Muscle of back (tissue), 11 donors: ENCODE data around the gene TNFRSF4. TPM values are rescaled to one million over a fixed set of nuclear protein-coding genes. Genes with fewer than 3 reads are reported as not detected.
"Not testable (repeated sequence)": the region's sequence is repeated elsewhere in the genome, so short reads cannot be mapped to it uniquely, and the experiment has no call there.

Experiments
- DNase-seq, 3 donors: peaks; one replicate each; pipeline versions ENCODE4 v3.0.0 to v3.0.0-alpha.2; 2013
- polyA plus RNA-seq, 10 donors: library from polyadenylated mRNA; unstranded; fragments of 120-200 nt; gene quantifications; one replicate each; pipeline ENCODE4 v1.2.1, GENCODE V29; 2013; ENCODE audit not compliant: insufficient read length in 10 of 10

The TNFRSF4 gene
- polyA plus RNA-seq, 10 donors, result 1.0 to 3.7 (median 2.0) TPM

DNA sequence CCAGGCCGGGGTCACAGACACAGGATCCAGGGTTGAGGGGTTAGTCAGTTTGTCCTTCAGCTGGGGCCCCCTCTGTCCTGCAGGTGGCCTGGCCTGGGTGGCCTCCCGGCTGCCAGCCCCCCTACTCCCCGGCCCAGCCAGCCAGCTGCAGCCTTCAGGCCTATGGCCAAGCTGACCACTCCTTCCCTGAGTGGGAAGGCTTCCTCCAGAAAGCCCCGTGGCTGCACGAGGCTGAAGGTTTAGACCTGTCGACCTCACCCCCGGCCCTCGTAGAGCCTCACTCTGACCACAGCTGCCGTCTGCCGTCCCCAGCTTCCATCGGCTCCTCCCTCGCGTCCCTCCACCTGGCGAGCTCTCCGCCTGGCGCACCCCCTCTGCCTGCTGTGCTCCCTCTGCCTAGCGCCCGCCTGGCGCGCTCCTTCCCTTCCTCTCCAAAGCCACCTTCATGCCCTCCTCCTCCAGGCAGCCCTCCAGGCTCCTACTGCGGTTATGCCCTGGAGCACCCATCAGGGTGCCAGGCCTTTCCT, 30.7 kb downstream of the TNFRSF4 start:
- peak in 1 of 3 donors; percentile 70 for DNase-seq

DNA sequence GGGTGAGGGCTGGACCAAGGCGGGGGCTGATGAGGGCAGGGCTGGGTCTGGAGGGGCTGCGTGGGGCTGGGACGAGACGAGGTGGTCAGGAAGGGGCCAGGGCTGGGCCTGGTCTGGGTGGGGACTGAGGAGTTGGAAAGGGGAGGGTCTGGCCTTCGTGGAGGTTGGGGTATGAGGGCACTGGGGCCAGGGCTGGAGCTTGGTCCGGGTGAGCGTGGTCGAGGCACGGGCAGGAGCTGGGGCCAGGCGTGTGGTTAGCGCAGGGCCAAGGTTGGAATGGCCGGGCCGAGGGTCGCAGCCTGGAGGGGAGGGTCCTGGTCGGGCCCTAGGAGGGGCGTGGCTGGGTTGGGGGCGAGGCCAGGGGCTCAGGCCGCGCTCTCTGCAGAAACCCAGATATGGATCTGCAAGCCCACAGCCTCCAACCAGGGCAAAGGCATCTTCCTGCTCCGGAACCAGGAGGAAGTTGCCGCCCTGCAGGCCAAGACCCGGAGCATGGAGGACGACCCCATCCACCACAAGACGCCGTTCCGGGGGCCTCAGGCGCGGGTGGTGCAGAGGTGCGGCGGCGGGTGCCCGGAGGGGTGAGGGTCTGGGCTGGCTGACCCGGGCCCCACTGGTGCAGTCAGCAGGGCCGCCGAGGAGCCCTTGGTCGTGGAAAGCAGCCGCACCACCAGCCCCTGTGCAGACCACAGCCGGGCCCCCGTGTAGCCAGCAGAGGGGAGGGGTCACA, 31.3 kb downstream of the TNFRSF4 start:
- no peak for DNase-seq

DNA sequence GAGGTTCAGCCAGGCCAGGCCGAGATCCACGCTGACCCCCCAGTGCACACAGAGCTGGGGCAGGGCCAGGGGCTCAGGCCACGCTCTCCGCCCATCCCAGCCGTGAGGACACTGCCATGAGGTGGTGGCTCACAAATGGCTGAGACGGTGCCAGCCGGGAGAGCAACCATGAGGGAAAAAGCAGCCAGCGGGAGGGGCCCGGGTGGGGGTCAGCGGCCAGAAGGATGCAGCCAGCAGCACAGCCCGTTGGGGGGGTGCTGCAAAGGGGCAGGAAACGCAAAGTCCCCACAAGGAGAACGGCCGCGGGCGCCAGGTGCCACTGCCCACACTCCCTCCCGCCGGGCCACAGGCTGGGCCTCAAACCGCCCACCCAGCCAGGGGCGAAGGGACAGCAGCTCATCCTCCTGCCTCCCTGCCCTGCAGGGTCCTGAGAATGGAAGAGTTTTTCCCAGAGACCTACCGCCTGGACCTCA, 32.0 kb downstream of the TNFRSF4 start:
- DNase-seq, result no peak

DNA sequence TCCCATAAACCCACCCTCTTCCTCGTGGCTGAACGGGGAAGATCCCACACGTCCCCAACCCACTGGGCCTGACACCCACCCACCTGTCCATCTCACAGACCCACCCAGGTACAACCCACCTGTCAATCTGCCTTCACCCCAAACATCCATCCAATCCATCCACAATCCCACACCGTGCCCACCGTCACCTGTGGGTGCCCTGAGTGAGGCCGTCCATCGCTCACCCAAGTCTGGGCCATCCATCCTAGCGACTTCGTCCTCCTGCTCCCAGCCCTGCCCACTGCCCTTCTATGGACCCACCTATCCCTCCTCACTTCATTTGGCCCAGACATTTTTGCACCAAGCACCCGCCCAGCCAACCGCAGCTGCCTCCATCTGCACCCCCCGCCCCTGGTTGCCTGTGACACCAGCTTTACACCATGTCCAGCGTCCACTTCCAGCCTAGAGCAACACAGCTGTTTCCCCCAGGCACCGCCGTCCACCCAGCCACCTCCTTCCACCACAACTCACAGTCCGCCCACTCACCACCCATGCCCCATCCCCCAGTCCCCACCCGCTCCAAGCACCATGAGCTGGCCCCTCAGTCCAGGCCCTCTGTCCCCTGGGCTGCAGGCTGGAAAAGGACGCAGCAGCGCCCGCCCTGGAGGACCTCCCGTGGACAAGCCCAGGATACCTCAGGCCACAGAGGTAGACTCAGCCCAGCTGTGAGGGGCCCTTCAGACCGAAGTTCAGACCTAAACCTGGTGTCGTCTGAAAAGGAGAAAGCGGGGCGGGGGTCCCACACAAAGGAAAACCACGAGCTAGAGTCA, 32.6 kb downstream of the TNFRSF4 start:
- peak in 1 of 3 donors; percentile 44 for DNase-seq

DNA sequence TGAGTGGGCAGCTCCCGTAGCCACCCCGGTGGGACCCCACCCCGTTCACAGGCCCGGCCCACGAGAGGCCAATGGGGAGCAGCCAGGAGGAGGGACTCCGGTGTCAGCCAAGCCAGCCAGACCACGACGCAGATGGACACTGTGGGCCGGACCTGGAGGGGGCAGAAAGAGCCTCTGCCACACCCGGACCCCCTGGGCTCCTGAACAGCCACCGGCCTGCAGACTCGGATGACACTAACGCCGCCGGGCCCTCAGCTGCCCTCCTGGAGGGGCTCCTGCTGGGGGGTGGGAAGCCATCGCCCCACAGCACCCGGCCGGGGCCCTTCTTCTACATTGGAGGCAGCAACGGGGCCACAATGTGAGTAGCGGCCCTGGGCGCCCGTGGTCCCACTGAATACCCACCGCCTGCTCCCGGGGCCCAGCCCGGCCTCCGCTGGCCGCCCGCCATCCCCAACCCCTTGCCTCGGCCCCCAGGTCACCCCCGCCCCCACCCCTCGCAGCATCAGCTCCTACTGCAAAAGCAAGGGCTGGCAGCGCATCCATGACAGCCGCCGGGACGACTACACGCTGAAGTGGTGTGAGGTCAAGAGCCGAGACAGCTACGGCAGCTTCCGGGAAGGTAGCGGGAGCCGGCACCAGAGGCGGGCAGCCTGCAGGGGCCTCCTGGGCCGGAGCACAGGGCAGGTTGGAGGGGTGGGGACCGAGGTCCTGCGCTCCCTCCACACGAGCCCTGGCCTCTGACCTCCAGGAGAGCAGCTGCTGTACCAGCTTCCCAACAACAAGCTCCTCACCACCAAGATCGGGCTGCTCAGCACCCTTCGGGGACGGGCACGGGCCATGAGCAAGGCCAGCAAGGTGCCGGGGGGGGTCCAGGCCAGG, 33.7 kb downstream of the TNFRSF4 start:
- DNase-seq, result no peak

DNA sequence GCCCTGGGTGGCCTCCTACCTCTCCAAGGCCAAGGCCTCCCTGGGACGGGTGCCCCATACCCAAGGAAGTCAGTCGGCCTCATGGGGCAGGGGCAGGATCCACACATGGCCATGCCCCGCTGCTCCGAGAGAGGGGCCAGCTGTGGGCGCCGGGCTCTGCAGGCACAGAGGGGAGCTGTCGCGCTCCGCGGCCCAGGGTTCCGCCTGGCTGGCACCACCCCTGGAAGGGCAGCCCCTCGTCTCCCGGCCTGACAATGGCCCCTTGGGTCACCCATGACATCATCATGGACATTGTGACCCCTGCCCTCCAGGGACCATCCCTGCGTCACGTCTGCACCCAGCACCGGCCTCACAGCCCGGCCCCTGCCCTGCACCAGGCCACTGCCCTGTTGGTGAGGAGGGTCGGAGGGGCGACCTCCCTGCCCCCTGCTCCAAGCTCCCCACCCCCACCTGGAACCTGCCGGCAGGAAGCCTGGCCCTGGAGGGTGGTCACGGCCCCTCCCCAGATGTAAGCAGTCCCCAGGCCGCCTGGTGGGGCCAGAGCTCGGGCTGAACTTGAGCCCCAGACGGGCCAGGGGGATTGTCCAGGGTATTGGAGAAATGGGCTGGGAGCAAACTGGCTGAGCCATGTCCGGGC, 34.5 kb downstream of the TNFRSF4 start:
- DNase-seq, result no peak

DNA sequence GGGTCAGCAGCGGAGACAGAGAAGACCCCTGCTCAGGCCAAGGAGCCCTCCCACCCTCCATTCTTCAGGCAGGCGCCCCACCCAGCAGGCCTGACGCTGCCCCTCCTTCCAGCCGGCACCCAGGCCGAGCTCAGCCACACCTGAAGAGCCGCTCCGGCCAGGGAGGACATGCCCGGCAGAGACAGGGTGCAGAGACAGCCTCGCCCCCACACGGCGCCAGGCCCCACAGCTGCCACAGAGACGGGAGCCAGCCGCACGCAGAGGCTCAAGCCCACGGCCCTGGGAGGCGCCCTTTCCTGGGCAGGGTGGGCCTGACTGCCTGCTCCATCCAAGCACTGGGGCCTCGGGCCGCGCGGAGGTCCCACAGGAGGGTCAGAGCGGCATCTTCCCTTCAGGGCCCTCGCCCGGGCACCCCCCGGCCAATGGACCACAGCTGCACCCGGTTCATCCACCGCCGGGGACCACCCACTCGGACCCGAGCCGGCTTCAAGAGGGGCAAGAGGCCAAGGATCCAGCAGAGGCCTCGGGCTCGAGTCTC, 35.1 kb downstream of the TNFRSF4 start:
- no peak for DNase-seq

DNA sequence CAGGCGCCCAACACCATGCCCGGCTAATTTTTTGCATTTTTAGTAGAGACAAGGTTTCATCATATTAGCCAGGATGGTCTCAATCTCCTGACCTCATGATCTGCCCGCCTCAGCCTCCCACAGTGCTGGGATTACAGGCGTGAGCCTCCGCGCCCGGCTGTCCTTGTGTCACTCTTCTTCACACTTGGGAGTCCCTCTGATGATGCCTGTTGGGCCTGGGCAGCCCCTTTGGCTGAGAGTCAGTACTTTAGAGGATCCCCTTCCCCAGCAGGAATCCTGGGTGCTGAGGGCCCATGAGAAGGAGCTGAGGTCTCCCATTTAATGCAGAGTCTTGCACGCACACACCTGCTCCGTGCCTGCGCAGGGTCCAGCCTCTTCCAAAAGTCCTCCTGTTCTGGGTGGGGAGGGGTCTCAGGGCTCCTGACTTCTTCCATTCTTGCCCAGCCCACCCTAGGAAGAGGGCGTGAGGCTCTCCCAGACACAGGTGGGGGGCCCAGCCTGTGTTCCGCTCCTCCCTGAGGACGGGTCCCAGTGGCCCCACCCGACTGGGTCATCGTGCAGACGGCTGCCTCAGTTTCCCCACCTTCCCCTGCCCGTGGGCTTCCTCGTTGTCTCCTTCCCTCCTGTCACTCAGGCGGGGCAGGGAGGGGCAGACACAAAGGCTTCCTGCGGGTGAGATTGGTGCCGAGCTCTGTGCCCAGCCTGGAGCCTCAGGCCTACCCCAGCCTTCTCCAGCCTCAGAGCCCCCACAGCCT, 36.3 kb downstream of the TNFRSF4 start:
- no peak for DNase-seq

DNA sequence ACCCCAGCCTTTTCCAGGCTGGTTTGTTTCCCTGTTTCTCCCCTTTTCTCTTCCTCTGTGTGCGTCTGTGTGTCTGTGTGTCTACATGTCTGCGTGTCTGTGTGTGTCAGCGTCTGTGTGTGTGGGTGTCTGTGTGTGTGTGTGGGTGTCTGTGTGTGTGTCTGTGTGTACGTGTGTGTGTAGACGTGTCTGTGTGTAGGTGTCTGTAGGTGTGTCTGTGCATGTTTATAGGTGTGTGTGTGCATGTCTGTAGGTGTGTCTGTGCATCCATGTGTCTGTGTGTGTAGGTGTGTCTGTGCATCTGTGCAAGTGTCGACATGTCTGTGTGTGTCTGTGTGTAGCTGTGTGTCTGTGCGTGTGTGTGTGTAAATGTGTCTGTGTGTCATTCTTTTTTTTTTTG, 37.0 kb downstream of the TNFRSF4 start:
- no peak for DNase-seq

DNA sequence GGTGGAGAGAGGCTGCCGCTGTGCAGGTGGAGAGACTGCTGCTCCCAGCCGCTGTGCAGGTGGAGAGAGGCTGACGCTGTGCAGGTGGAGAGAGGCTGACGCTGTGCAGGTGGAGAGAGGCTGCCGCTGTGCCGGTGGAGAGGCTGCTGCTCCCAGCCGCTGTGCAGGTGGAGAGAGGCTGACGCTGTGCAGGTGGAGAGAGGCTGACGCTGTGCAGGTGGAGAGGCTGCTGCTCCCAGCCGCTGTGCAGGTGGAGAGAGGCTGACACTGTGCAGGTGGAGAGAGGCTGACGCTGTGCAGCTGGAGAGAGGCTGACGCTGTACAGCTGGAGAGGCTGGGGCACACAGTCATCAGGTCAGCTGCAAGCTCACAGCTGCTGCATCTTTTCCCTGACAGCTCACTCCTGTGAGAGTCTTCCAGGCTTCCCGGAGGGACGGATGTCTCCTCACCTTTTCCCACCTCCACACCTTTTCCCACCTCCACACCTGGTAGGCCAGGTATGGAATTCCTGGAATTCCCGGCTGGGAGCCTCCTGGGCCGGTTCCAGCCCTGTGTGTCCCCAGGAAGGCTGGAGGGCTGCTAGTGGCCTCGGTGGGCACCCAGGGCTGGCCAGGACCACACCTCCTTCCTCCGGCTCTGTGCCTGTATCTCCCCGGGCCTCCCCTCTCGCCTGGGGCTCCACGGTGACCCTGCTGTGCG, 37.7 kb downstream of the TNFRSF4 start:
- not testable (repeated sequence) for DNase-seq

DNA sequence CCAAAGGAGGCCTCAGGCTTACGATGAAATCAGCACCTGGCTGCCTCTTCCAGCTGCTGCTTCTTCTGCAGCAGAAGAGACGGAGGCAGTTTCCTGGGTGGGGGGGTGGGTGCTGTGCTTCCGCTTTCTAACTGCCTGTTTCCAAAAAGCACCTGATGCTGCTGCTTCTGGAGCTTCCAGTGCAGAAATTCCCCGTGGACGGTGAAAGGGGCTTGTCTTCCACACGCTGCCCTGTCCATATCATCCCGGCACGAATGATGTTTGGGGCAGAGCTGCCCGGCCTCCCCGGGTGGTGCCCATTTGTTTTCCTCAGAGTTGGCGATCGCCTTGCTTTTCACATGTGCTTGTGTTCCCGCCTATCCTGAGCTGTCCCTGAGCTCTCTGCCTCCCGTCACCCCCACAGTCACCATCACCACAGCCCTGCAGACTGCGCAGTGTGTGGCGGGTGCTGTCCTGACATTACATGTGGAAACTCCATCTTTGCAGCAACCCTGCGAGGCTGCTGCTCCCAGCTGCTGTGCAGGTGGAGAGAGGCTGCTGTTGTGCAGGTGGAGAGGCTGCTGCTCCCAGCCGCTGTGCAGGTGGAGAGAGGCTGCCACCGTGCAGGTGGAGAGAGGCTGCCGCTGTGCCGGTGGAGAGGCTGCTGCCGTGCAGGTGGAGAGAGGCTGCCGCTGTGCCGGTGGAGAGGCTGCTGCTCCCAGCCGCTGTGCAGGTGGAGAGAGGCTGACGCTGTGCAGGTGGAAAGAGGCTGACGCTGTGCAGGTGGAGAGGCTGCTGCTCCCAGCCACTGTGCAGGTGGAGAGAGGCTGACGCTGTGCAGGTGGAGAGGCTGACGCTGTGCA, 38.5 kb downstream of the TNFRSF4 start:
- DNase-seq, result no peak

DNA sequence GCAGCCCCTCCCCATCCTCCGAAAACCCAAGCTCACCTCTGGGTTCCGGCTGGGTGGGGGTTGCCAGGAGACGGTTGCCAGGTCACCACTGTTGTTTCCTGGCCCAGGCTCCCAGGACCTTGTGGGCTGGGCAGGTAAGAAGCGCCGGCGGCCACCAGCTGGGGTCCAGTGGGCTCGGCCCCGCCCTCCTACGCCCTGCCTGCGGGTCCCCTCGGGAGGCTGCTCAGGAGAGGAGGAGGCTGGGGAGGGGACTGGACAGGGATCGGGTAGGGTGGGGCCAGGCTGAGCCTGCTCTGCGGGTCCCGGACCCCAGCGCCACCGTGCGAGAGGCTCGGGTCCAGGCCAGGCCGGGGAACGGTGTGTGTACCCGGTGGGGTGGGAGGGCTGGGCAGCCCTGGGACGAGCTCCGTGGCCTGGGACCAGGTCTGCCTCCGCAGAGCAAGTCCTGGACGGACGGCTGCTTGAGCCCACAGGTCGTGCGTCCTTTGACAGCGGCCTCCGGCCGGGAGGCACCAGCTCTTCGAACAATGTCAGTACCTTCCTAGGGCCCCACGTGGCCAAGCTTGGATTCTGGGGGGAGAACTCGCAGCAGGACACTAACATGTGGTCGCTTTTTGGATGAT, 40.0 kb downstream of the TNFRSF4 start, which contains the start of gene TTLL10:
TTLL10 (plus strand) TSS at position 88 of the 623 bp plus-strand sequence. CDS start 5,336 bp downstream, outside the sequence.
- no peak for DNase-seq

DNA sequence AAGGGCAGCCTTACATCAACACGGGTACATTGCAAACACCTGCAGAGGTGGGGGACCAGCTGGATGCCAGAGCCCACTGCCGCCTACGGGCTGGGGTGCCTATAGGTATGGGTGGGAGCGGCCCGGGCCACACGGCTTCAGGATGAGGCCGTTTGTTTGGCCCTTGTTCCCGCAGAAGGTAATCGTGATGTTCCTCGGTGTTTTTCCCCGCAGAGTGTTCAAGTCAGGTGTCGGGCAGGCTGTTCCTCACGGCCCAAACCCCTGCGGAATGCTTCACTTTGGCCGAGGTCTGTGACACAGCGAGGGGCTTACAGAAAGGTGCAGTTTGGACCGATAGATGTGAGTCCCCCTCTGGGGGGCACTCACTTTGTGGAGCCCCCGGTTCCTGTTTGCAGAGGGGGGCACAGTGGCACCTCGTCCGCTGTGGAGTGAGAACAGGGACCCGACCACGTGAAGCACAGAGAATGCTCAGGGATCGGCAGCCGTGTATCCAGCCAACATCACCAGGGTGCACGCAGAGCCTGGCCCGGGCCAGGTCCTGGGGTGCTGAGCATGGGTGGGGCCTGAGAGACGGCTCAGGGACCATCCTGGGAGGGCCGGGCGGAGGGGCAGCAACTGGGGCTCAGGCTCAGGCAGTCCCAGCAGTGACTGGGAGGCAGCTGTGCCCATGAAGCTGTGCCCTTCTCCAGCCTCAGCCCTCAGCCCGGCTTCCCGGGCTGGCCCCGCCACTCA, 40.7 kb downstream of the TNFRSF4 start:
- no peak for DNase-seq

DNA sequence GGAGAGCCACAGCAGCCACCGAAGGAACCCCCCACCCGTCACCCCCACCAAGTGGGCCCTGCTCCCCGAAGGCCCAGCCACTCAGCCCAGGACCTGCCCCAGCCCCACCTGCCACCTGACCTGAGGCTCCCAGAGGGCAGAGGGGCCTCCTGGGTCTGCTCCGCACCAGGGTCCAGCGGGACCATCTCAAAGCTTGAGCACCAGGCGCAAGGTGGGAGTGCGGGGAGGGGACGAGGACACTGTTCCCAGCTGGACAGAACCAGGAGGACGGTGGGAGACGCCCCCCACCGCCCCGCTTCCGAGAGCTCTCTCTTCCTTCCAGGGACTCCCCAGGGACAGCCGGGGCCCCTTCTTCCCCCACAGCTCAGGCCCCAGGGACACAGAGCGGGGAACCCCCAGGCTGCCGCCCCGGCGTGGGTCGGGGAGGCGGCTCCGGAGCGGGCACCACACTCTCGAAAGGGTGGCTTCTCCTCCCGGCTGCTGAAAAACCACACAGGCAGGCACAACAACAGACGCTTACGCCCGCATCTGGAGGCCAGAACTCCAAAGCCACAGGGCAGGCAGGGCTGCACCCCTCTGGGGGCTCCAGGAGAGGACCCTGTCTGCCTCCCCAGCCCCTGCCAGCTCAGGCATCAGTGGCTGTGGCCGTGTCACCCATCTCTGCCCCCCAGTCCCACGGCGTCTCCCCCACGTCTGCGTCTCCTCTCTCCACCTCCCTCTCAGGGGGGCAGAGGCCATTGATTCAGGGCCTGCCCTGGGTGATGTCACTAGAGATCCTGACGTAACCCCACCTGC, 42.2 kb downstream of the TNFRSF4 start:
- DNase-seq, result no peak

DNA sequence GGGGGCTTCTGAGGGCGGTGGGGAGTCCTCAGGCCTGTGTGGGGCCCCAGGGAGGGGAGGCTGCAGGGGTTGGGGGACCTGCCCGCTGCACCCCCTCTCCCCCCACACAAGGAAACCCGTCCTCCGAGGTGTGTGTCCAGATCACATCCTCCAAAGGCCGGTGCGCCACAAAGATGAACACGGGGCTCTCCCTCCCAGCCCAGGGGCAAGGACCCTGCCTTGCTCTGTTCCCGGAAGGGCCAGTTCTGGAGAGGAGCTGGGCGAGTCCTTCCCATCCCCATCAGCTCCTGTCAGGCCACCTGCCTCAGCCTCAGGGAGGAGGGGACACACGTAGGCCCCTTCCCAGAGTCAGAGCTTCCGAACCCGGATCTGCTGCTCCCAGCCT, 42.8 kb downstream of the TNFRSF4 start:
- DNase-seq, result no peak
